HG03066 (cell line): ENCODE data around the gene KRTAP6-3.

Experiments
- ATAC-seq: cut with Tn5 transposase; IDR thresholded peaks from one replicate; pipeline ENCODE4 v1.9.1; 2021; ENCODE audit warnings: low read depth; ENCODE audit not compliant: unreplicated experiment

Gene KRTAP6-3

DNA sequence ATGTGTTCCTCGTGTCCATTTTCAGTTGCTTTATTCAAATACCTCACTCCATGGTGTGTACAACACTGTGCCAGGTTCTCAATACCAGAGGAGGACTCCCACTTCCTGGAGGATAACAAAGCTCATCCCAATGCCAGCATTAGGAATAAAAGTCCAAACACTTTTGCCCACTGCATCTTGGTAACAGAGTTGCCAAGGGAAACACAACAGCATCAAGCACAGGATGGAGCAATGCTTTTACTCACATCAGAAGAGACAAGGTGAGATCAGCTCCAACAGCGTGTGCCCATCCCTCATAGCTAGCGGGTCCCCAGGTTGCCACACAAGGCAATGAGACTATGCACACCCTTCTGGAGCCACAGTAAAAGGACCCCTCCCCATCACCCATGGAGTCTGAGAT lies 31.1 kb downstream of the KRTAP6-3 start:
- ATAC-seq, result no peak

DNA sequence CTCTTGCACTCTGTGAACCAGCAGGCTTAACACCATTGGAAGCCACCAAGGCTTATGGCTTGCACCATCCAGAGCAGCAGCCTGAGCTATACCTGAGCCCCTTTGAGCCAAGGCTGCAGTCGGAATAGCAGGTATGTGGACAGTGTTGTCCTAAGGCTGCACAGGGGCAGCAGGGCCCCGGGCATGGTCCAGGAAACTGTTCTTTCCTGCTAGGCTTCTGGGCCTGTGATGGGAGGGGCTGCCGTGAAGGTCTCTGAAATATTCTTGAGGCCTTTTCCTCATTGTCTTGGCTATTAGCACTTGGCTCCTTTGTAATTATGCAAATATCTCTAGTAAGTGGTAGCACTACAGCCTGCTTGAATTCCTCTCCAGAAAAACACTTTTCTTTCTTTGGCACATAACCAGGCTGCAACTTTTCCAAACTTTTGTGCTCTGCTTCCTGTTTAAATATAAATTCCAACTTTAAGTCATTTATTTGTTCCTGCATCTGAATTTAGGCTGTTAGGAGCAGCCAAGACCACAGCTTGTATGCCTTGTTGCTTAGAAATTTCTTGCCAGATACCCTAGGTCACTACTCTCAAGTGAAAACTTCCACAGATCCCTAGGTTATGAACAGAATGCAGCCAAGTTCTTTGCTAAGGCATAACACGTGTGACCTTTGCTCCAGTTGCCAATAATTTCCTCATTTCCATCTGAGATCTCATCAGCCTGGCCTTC lies 33.4 kb downstream of the KRTAP6-3 start:
- no peak for ATAC-seq

DNA sequence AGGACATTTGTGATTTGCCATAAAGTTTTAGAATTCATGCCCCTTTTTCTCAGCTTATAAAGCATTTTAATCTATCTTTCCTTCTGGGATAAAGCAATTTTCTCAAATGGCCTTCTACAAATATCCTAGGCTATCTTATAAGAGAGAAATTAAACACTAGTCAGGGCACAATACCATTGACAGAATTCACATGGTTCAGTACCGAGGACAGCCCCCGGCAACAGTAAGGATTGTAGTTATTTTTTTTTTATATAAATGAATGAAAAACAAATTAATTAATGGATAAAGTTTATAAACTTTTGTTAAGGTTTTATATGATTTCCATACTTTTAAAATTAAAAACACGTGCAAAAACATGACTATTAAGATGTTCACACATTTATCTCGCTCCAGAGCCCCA lies 35.9 kb downstream of the KRTAP6-3 start:
- ATAC-seq, result no peak

DNA sequence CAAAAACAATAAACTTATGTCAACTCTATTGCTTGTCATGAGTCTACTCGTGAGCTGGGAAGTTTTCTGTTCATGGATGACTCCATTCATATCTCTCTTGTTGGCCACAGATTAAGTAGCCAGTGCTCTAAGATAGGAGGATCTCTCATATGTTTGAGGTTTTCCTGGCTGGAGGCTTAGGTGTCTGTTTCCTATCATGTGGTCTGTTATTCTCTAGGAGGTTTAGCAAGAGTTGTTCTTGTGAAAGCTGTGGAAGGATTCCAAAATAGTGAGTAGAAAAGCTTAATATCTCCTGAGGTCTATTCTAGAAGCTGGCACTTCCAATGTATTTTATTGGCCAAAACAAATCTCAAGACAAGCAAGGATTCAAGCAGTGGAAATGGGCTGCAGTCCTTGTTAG lies 37.0 kb downstream of the KRTAP6-3 start:
- no peak for ATAC-seq

DNA sequence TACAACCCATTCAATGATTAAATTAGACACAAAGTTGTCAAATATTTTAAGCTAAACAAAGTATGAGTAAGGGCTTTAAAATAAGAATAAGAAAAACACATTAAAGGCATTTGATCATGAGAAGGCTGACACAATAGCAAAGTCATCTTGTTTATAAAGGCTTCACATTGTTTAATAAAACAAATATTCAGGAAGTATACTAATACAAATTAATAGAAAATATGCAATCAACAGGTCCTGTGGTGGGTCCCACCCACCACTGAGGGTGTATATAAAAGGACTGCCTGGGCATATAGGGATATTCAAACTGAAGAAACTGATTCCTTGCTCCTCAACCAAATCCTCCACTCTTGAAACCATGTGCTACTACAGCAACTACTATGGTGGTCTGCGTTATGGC lies 42.7 kb downstream of the KRTAP6-3 start, which contains the start of gene KRTAP20-2:
KRTAP20-2 (plus strand) TSS at position 301 of the 400 bp plus-strand sequence; CDS start at position 359, 58 bp downstream.
- ATAC-seq, result no peak

DNA sequence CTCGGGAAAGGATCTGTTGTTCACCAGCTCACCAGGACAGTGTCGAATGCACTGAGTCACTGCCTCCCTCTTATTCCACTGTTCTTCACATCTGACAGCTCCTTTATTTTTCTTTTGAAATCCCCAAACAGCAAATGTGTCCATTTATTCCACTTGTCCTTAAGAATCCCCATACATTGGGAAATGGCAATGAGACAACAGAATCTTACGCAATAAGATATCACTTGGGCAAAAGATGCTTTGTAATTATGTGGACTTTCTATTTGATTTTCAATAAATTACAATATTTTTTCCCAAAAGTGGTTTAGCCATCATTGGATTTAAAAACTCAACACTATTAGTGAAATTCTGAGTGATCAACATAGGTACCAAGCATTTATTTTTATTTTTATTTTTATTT lies 46.4 kb downstream of the KRTAP6-3 start:
- no peak for ATAC-seq

DNA sequence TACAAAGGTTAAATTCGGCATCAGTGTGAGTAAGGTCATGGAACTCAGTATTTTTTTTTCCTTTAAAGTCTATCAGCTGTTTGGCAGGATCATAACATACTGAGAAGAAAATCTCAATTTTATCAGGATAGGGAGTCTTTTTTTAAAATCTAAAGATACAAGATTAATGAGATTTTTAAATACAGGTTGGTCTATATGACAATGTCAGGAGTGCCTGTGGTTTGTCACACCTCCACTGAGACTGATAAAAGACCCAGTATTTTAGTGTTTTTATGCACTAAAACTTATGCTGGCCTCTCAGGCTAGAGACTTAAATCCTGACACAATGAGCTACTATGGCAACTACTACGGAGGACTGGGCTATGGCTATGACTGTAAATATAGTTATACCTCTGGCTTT lies 50.3 kb downstream of the KRTAP6-3 start, which contains the start of gene KRTAP20-3:
KRTAP20-3 (plus strand) TSS at position 301 of the 400 bp plus-strand sequence.
- no peak for ATAC-seq
